Measurements from ENCODE around the gene YY2.

GRCh38 chrX:21837056-21837455, 18.7 kb upstream of the YY2 start:
- no peak for TF ChIP-seq CTCF (IDR thresholded peaks at IDR 0.05 in 4 of 5, conservative IDR thresholded peaks at IDR 0.05 in 1 of 5)
- no peak for TF ChIP-seq POLR2A (IDR thresholded peaks at IDR 0.05)

All from gastrocnemius medialis (tissue), 4 donors.